ENCODE results near the gene ZNF135.

Gene ZNF135

GRCh38 chr19:58067240-58067912 is 8.3 kb downstream of the ZNF135 start:
- no peak overlapping the region for H3K27ac ChIP-seq (ENCODE audit: low read depth, low read length, severe bottlenecking)
- no peaks in the 10 kb centered on the region for H3K36me3 ChIP-seq (ENCODE audit: control insufficient read depth, insufficient read depth, low read length)
- no peak overlapping the region for H3K4me3 ChIP-seq (ENCODE audit: extremely low read depth, insufficient read depth, low read length, poor library complexity, severe bottlenecking)
- H3K9me3 ChIP-seq (ENCODE audit: control insufficient read depth, low read length) = peaks cover 64% of the 10 kb centered on the region
- 81 to 87% methylated on average over 8 to 10 of the region's 15 CpGs for WGBS, 2 experiments (ENCODE audit: insufficient coverage in 2 of 2)
- no peaks in the 10 kb centered on the region for H3K4me1 ChIP-seq (ENCODE audit: control insufficient read depth, insufficient read depth, low read length, poor library complexity, severe bottlenecking)

- H3K4me3 ChIP-seq (ENCODE audit: extremely low read depth, insufficient read depth, low read length, poor library complexity, severe bottlenecking) = no peak overlapping the region
- H3K27ac ChIP-seq (ENCODE audit: low read depth, low read length, severe bottlenecking) = no peak overlapping the region
- peaks cover 2% of the 10 kb centered on the region for H3K36me3 ChIP-seq (ENCODE audit: control insufficient read depth, insufficient read depth, low read length)
- H3K9me3 ChIP-seq (ENCODE audit: control insufficient read depth, low read length) = peaks cover 40% of the 10 kb centered on the region
- 85 to 87% methylated on average over 8 to 10 of the region's 10 CpGs for WGBS, 2 experiments (ENCODE audit: insufficient coverage in 2 of 2)
- H3K4me1 ChIP-seq (ENCODE audit: control insufficient read depth, insufficient read depth, low read length, poor library complexity, severe bottlenecking) = no peaks in the 10 kb centered on the region
Observed at GRCh38 chr19:58079792-58080191, 20.7 kb downstream of the ZNF135 start.

GRCh38 chr19:58083021-58083420 is 23.9 kb downstream of the ZNF135 start:
- H3K36me3 ChIP-seq (ENCODE audit: control insufficient read depth, insufficient read depth, low read length) = peaks cover 16% of the 10 kb centered on the region
- H3K4me3 ChIP-seq (ENCODE audit: extremely low read depth, insufficient read depth, low read length, poor library complexity, severe bottlenecking) = no peak overlapping the region
- no peak overlapping the region for H3K27ac ChIP-seq (ENCODE audit: low read depth, low read length, severe bottlenecking)
- H3K9me3 ChIP-seq (ENCODE audit: control insufficient read depth, low read length) = peaks cover 41% of the 10 kb centered on the region
- WGBS, 2 experiments (ENCODE audit: insufficient coverage in 2 of 2) = 80 to 83% methylated on average over 1 of the region's 3 CpGs
- no peaks in the 10 kb centered on the region for H3K4me1 ChIP-seq (ENCODE audit: control insufficient read depth, insufficient read depth, low read length, poor library complexity, severe bottlenecking)

- H3K4me3 ChIP-seq (ENCODE audit: extremely low read depth, insufficient read depth, low read length, poor library complexity, severe bottlenecking) = no peak overlapping the region
- no peaks in the 10 kb centered on the region for H3K4me1 ChIP-seq (ENCODE audit: control insufficient read depth, insufficient read depth, low read length, poor library complexity, severe bottlenecking)
- H3K9me3 ChIP-seq (ENCODE audit: control insufficient read depth, low read length) = peaks cover 48% of the 10 kb centered on the region
- H3K27ac ChIP-seq (ENCODE audit: low read depth, low read length, severe bottlenecking) = no peak overlapping the region
- 97% methylated on average over 61 to 68 of the region's 69 CpGs for WGBS, 2 experiments (ENCODE audit: insufficient coverage in 2 of 2)
- peaks cover 25% of the 10 kb centered on the region for H3K36me3 ChIP-seq (ENCODE audit: control insufficient read depth, insufficient read depth, low read length)
Observed at GRCh38 chr19:58084596-58085347, 25.7 kb downstream of the ZNF135 start.

- no peak overlapping the region for H3K4me3 ChIP-seq (ENCODE audit: extremely low read depth, insufficient read depth, low read length, poor library complexity, severe bottlenecking)
- H3K4me1 ChIP-seq (ENCODE audit: control insufficient read depth, insufficient read depth, low read length, poor library complexity, severe bottlenecking) = no peaks in the 10 kb centered on the region
- H3K36me3 ChIP-seq (ENCODE audit: control insufficient read depth, insufficient read depth, low read length) = peaks cover 30% of the 10 kb centered on the region
- H3K9me3 ChIP-seq (ENCODE audit: control insufficient read depth, low read length) = peaks cover 44% of the 10 kb centered on the region
- H3K27ac ChIP-seq (ENCODE audit: low read depth, low read length, severe bottlenecking) = no peak overlapping the region
- WGBS, 2 experiments (ENCODE audit: insufficient coverage in 2 of 2) = 87 to 95% methylated on average over 24 to 29 of the region's 29 CpGs
Observed at GRCh38 chr19:58085348-58085875, 26.3 kb downstream of the ZNF135 start.

- H3K36me3 ChIP-seq (ENCODE audit: control insufficient read depth, insufficient read depth, low read length) = peaks cover 30% of the 10 kb centered on the region
- no peak overlapping the region for H3K4me3 ChIP-seq (ENCODE audit: extremely low read depth, insufficient read depth, low read length, poor library complexity, severe bottlenecking)
- no peak overlapping the region for H3K27ac ChIP-seq (ENCODE audit: low read depth, low read length, severe bottlenecking)
- 91 to 95% methylated on average over 17 of the region's 23 CpGs for WGBS, 2 experiments (ENCODE audit: insufficient coverage in 2 of 2)
- no peaks in the 10 kb centered on the region for H3K4me1 ChIP-seq (ENCODE audit: control insufficient read depth, insufficient read depth, low read length, poor library complexity, severe bottlenecking)
- H3K9me3 ChIP-seq (ENCODE audit: control insufficient read depth, low read length) = peaks cover 33% of the 10 kb centered on the region
Observed at GRCh38 chr19:58086825-58087710, 28.0 kb downstream of the ZNF135 start.

- no peak overlapping the region for H3K27ac ChIP-seq (ENCODE audit: low read depth, low read length, severe bottlenecking)
- WGBS, 2 experiments (ENCODE audit: insufficient coverage in 2 of 2) = 88 to 94% methylated on average over 7 to 9 of the region's 13 CpGs
- H3K4me3 ChIP-seq (ENCODE audit: extremely low read depth, insufficient read depth, low read length, poor library complexity, severe bottlenecking) = no peak overlapping the region
- peaks cover 34% of the 10 kb centered on the region for H3K36me3 ChIP-seq (ENCODE audit: control insufficient read depth, insufficient read depth, low read length)
- H3K4me1 ChIP-seq (ENCODE audit: control insufficient read depth, insufficient read depth, low read length, poor library complexity, severe bottlenecking) = no peaks in the 10 kb centered on the region
- peaks cover 28% of the 10 kb centered on the region for H3K9me3 ChIP-seq (ENCODE audit: control insufficient read depth, low read length)
Observed at GRCh38 chr19:58088521-58089052, 29.5 kb downstream of the ZNF135 start.

GRCh38 chr19:58089846-58090245 is 30.8 kb downstream of the ZNF135 start:
- Histone ChIP-seq H3K36me3 (ENCODE audit: control insufficient read depth, insufficient read depth, low read length) (peaks cover 32% of the 10 kb centered on the region), H3K4me3 (ENCODE audit: extremely low read depth, insufficient read depth, low read length, poor library complexity, severe bottlenecking) (no peak overlapping the region), H3K27ac (ENCODE audit: low read depth, low read length, severe bottlenecking) (no peak overlapping the region), H3K4me1 (ENCODE audit: control insufficient read depth, insufficient read depth, low read length, poor library complexity, severe bottlenecking) (no peaks in the 10 kb centered on the region), H3K9me3 (ENCODE audit: control insufficient read depth, low read length) (peaks cover 22% of the 10 kb centered on the region)
- 93 to 95% methylated on average over 13 to 16 of the region's 16 CpGs for WGBS, 2 experiments (ENCODE audit: insufficient coverage in 2 of 2)

GRCh38 chr19:58091251-58091995 is 32.3 kb downstream of the ZNF135 start:
- no peaks in the 10 kb centered on the region for H3K4me1 ChIP-seq (ENCODE audit: control insufficient read depth, insufficient read depth, low read length, poor library complexity, severe bottlenecking)
- H3K4me3 ChIP-seq (ENCODE audit: extremely low read depth, insufficient read depth, low read length, poor library complexity, severe bottlenecking) = no peak overlapping the region
- peaks cover 33% of the 10 kb centered on the region for H3K9me3 ChIP-seq (ENCODE audit: control insufficient read depth, low read length)
- H3K27ac ChIP-seq (ENCODE audit: low read depth, low read length, severe bottlenecking) = no peak overlapping the region
- WGBS, 2 experiments (ENCODE audit: insufficient coverage in 2 of 2) = 94 to 95% methylated on average over 6 of the region's 11 CpGs
- H3K36me3 ChIP-seq (ENCODE audit: control insufficient read depth, insufficient read depth, low read length) = peaks cover 21% of the 10 kb centered on the region

GRCh38 chr19:58093071-58093470 is 34.0 kb downstream of the ZNF135 start:
- H3K27ac ChIP-seq (ENCODE audit: low read depth, low read length, severe bottlenecking) = no peak overlapping the region
- no peaks in the 10 kb centered on the region for H3K4me1 ChIP-seq (ENCODE audit: control insufficient read depth, insufficient read depth, low read length, poor library complexity, severe bottlenecking)
- 87 to 92% methylated on average over 4 to 6 of the region's 7 CpGs for WGBS, 2 experiments (ENCODE audit: insufficient coverage in 2 of 2)
- no peak overlapping the region for H3K4me3 ChIP-seq (ENCODE audit: extremely low read depth, insufficient read depth, low read length, poor library complexity, severe bottlenecking)
- H3K36me3 ChIP-seq (ENCODE audit: control insufficient read depth, insufficient read depth, low read length) = peaks cover 18% of the 10 kb centered on the region
- H3K9me3 ChIP-seq (ENCODE audit: control insufficient read depth, low read length) = peaks cover 39% of the 10 kb centered on the region
